Endothelial cell of hepatic sinusoid (primary cell): ENCODE data around the gene LRRC3.

Experiments used
- in situ Hi-C: cut with HindIII; loops from 2 replicates; pipeline ENCODE4 v1.10.0; 2017; ENCODE audit warnings: low sequenced_read_pairs

Gene LRRC3

GRCh38 chr21:44508426-44508710 lies 53.1 kb downstream of the LRRC3 start:
- in situ Hi-C loops = loop anchor here (10.0 kb wide), 1 partner anchor 276 kb away; no protein-coding TSS in a partner anchor

GRCh38 chr21:44508711-44509445 lies 53.6 kb downstream of the LRRC3 start:
- in situ Hi-C loops = loop anchor here (10.0 kb wide), 1 partner anchor 276 kb away; no protein-coding TSS in a partner anchor

GRCh38 chr21:44509539-44509938 lies 54.2 kb downstream of the LRRC3 start:
- in situ Hi-C loops = loop anchor here (10.0 kb wide), 1 partner anchor 275 kb away; no protein-coding TSS in a partner anchor

GRCh38 chr21:44510109-44510507 lies 54.8 kb downstream of the LRRC3 start:
- in situ Hi-C loops = no loop called here

- in situ Hi-C loops = no loop called here
These were observed 55.4 kb downstream of the LRRC3 start for GRCh38 chr21:44510508-44511218.

GRCh38 chr21:44511219-44511937 lies 56.1 kb downstream of the LRRC3 start:
- in situ Hi-C loops = no loop called here
